NCI-H2196 (cell line): ENCODE data around the gene SLC18A3.

ENCODE experiments used
- DNase-seq: peaks from one replicate; lab custom pipeline; 2025; ENCODE audit not compliant: unreplicated experiment; lab: John Stamatoyannopoulos, UW

Gene SLC18A3

DNA sequence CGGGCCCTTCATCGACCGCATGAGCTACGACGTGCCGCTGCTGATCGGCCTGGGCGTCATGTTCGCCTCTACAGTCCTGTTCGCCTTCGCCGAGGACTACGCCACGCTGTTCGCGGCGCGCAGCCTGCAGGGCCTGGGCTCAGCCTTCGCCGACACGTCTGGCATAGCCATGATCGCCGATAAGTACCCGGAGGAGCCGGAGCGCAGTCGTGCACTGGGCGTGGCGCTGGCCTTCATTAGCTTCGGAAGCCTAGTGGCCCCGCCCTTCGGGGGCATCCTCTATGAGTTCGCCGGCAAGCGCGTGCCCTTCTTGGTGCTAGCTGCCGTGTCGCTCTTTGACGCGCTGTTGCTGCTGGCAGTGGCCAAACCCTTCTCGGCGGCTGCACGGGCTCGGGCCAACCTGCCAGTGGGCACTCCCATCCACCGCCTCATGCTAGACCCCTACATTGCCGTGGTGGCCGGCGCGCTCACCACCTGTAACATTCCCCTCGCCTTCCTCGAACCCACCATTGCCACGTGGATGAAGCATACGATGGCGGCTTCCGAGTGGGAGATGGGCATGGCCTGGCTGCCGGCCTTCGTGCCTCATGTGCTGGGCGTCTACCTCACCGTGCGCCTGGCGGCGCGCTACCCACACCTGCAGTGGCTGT, 1.2 kb downstream of the SLC18A3 start:
- DNase-seq, result no peak

GRCh38 chr10:49611816-49612512, 1.9 kb downstream of the SLC18A3 start:
- DNase-seq, result no peak

GRCh38 chr10:49612513-49613164, 2.5 kb downstream of the SLC18A3 start:
- DNase-seq, result no peak

GRCh38 chr10:49613165-49613881, 3.2 kb downstream of the SLC18A3 start:
- no peak for DNase-seq

GRCh38 chr10:49613882-49614241, 3.8 kb downstream of the SLC18A3 start, which contains the start of gene CHAT:
CHAT (plus strand) TSS chr10:49614037; CDS start chr10:49614190, 153 bp downstream.
- DNase-seq, result no peak

- no peak for DNase-seq
Measured at GRCh38 chr10:49614242-49615198, 4.4 kb downstream of the SLC18A3 start.

GRCh38 chr10:49615213-49615612, 5.1 kb downstream of the SLC18A3 start:
- no peak for DNase-seq

DNA sequence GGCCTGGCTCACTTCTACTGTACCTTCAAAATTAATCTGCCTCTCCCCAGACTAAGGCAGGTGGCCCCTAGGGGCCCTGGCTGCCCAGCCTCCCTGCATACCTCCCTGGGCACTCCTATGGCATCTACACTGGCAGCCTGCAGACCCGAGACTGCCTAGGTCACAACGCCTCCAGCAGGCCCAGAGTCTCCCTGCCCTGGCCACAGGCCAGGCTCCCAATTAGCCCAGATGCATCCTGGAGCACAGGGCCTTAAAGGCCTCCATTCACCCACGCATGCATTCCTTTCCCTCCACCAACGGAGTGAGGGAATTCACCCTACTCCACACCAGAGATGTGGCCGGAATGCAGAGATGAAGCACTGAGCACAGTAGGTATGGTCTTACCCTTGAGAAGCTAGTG, 5.6 kb downstream of the SLC18A3 start:
- no peak for DNase-seq

- DNase-seq, result no peak
Measured at GRCh38 chr10:49616421-49617101, 6.5 kb downstream of the SLC18A3 start.

- DNase-seq, result no peak
Measured at GRCh38 chr10:49617121-49618020, 7.3 kb downstream of the SLC18A3 start.

DNA sequence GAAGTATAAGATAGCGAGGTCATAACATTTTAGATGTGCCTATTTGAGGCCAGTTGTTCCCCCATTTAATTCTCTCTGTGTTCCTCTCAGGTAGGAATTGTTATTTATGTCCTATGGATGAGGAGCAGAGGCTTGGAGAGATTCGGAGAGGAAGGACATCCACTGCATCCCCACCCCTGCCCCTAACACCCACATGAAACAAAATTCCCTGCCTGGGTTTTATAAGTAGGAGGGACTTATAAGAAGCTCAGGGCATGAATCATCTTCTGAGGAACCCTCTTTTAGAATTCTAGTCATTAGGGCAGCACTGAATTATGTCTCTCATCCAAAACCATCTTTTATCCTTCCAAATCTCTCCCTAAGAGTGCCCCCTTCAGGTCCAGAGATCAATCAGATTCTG, 8.7 kb downstream of the SLC18A3 start:
- no peak for DNase-seq

DNA sequence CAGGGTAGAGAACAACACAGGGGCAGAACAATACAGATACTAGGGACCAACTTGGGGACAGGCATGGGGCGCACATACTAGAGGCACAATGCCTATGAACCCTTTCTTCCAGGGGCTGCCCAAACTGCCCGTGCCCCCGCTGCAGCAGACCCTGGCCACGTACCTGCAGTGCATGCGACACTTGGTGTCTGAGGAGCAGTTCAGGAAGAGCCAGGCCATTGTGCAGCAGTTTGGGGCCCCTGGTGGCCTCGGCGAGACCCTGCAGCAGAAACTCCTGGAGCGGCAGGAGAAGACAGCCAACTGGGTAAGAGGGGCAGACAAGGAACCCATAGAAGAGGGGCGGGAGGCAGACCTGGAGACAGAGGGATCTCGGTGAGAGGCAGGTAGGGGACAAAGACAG, 9.5 kb downstream of the SLC18A3 start:
- no peak for DNase-seq

DNA sequence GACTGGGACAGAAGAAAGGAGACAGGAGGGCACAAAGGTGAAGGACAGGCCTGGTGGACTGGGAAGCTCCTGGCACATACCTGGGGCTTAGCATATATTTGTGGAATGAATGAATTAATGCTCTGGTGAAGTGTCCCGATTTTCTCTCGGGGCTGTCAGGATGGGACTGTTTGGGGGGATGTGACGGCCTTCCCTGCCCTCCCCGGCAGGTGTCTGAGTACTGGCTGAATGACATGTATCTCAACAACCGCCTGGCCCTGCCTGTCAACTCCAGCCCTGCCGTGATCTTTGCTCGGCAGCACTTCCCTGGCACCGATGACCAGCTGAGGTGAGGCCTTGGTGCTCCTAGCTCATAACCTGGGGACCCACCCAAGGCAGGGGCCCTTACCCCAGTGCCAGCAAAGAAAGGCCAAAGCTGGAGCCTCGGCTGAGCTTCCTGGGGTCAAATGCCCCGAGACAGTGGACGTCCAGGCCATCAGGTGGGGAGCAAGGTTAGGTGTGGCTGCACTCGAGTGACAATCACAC, 10.2 kb downstream of the SLC18A3 start:
- DNase-seq, result no peak

- no peak for DNase-seq
Measured at GRCh38 chr10:49620841-49621378, 10.8 kb downstream of the SLC18A3 start.

- no peak for DNase-seq
Measured at GRCh38 chr10:49621561-49621960, 11.5 kb downstream of the SLC18A3 start.

DNA sequence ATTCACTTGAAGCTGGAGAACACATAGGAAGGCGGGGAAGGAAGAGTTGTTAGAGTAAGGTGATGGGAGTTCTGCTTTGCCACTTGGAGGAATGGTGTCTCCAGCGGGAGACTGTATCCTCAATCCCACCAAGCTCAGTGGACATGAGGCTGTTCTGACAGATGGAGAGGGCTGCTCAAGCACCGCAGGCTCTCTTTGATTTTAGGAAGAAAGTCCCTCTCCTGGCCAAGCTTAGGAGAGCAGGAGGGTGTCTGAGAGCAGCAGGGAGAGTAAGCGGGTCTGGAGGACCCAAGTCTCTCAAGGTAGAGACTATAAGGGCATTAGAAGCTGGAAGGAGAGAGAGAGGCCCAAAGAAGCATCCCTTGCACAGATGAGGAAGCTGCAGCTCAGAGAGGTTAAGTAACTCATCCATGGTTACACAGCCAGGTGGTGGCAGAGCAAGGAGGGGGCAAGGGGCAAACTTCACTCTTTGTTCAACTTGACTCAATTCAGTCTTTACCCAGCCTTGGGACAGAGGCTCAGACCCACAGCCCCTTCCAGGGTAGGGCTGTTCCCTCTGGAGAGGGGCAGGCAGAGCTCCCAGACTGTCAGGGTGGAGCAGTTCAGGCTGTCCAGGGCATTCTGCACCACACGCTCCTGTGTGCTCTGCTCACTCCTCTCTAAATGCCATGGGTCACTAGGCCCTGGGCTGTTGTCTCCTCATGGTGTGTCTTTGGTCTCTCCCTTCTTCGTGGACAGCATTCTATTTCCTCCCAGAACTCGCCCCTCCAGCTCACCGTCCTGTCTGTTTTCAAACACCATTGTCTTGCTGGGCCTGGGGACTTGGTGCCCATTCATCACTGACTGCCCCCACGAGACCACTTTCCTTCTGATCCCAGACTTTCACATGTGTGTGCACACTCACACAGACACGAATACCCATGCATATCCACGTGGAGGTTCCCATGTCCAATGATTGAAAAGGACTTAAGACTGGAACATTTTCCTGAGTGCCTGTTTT, 12.6 kb downstream of the SLC18A3 start:
- DNase-seq, result no peak

- DNase-seq, result no peak
Measured at GRCh38 chr10:49624629-49625028, 14.5 kb downstream of the SLC18A3 start.
